KMS-11 (cell line): ENCODE data around the gene LRGUK.

Experiments used
- H2AFZ ChIP-seq: fragments of 200-600 bp; sonication (generic); 2 replicates; pipeline ENCODE4 v1.6.1; 2016; ENCODE audit warnings: antibody characterized with exemption, mixed run types, low read depth
- H3K27ac ChIP-seq: fragments of 200-600 bp; sonication (generic); 2 replicates; pipeline ENCODE4 v1.6.1; 2016; ENCODE audit warnings: mild to moderate bottlenecking, mixed run types
- H3K27me3 ChIP-seq: fragments of 200-600 bp; sonication (generic); 2 replicates; pipeline ENCODE4 v1.6.1; 2017; ENCODE audit warnings: mild to moderate bottlenecking, low read depth, mixed run types, moderate library complexity; ENCODE audit not compliant: insufficient read depth
- H3K36me3 ChIP-seq: fragments of 200-600 bp; sonication (generic); 2 replicates; pipeline ENCODE4 v1.6.1; 2017; ENCODE audit warnings: mild to moderate bottlenecking, mixed run types; ENCODE audit not compliant: insufficient read depth
- H3K4me1 ChIP-seq: fragments of 200-600 bp; sonication (generic); 2 replicates; pipeline ENCODE4 v1.6.1; 2016; ENCODE audit warnings: mild to moderate bottlenecking, low read depth, mixed run types; ENCODE audit not compliant: poor library complexity, severe bottlenecking
- H3K4me2 ChIP-seq: fragments of 200-600 bp; sonication (generic); 2 replicates; pipeline ENCODE4 v1.7.0; 2016; ENCODE audit warnings: mild to moderate bottlenecking, mixed run types
- H3K4me3 ChIP-seq: fragments of 200-600 bp; sonication (generic); IDR thresholded peaks from 2 replicates; pipeline ENCODE4 v1.6.1; 2017; ENCODE audit warnings: low read depth, low read length, mixed read lengths; ENCODE audit not compliant: insufficient read depth
- H3K79me2 ChIP-seq: fragments of 200-600 bp; sonication (generic); 2 replicates; pipeline ENCODE4 v1.6.1; 2016; ENCODE audit warnings: low read depth, mixed run types; ENCODE audit not compliant: insufficient read depth
- H3K9ac ChIP-seq: fragments of 200-600 bp; sonication (generic); 2 replicates; pipeline ENCODE4 v1.6.1; 2016; ENCODE audit warnings: mild to moderate bottlenecking, mixed run types
- H4K20me1 ChIP-seq: fragments of 200-600 bp; sonication (generic); 2 replicates; pipeline ENCODE4 v1.6.1; 2016; ENCODE audit warnings: mild to moderate bottlenecking, mixed run types; ENCODE audit not compliant: insufficient read depth
- CTCF ChIP-seq: fragments of 200-600 bp; sonication (generic); conservative IDR thresholded peaks from 2 replicates; pipeline ENCODE4 v1.6.1; 2017; ENCODE audit warnings: low read depth, mild to moderate bottlenecking, antibody characterized with exemption, low read length, moderate library complexity, mixed read lengths

LRGUK gene

GRCh38 chr7:134153493-134154136 is 26.5 kb downstream of the LRGUK start:
- H3K27ac ChIP-seq, result no peak overlapping the region

GRCh38 chr7:134154581-134155130 is 27.5 kb downstream of the LRGUK start:
- Histone ChIP-seq H2AFZ (no peak overlapping the region), H3K79me2 (no peaks in the 10 kb centered on the region), H3K36me3 (no peaks in the 10 kb centered on the region), H3K9ac (no peak overlapping the region), H3K4me1 (peaks cover 23% of the 10 kb centered on the region), H3K27ac (peak overlapping the region; percentile 6; the same call in 1 of the 2 replicates), H3K4me2 (peak overlapping the region; percentile 61), H3K27me3 (no peaks in the 10 kb centered on the region), H3K4me3 (no peak overlapping the region), H4K20me1 (no peaks in the 10 kb centered on the region)
- no peak for TF ChIP-seq CTCF

More at GRCh38 chr7:134153493-134154136, 26.5 kb downstream of the LRGUK start:
- no peak overlapping the region for H3K9ac ChIP-seq
- no peak overlapping the region for H3K4me2 ChIP-seq
- H3K36me3 ChIP-seq, result no peaks in the 10 kb centered on the region
- no peak overlapping the region for H2AFZ ChIP-seq
- no peak for TF ChIP-seq CTCF
- no peaks in the 10 kb centered on the region for H4K20me1 ChIP-seq
- no peaks in the 10 kb centered on the region for H3K79me2 ChIP-seq
- H3K4me3 ChIP-seq, result no peak overlapping the region
- peaks cover 23% of the 10 kb centered on the region for H3K4me1 ChIP-seq
- no peaks in the 10 kb centered on the region for H3K27me3 ChIP-seq

GRCh38 chr7:134155206-134155605 is 28.1 kb downstream of the LRGUK start:
- Histone ChIP-seq H3K9ac (no peak overlapping the region), H4K20me1 (no peaks in the 10 kb centered on the region), H3K27ac (peak overlapping the region; percentile 6; the same call in 1 of the 2 replicates), H3K4me3 (no peak overlapping the region), H3K4me1 (peaks cover 23% of the 10 kb centered on the region), H2AFZ (no peak overlapping the region), H3K4me2 (peak overlapping the region; percentile 61), H3K36me3 (no peaks in the 10 kb centered on the region), H3K27me3 (no peaks in the 10 kb centered on the region), H3K79me2 (no peaks in the 10 kb centered on the region)
- TF ChIP-seq CTCF, result no peak

- Histone ChIP-seq H2AFZ (no peak overlapping the region), H3K4me1 (peaks cover 23% of the 10 kb centered on the region), H4K20me1 (no peaks in the 10 kb centered on the region), H3K4me3 (no peak overlapping the region), H3K27me3 (no peaks in the 10 kb centered on the region), H3K4me2 (peak overlapping the region; percentile 61), H3K79me2 (no peaks in the 10 kb centered on the region), H3K9ac (no peak overlapping the region), H3K27ac (no peak overlapping the region), H3K36me3 (no peaks in the 10 kb centered on the region)
- TF ChIP-seq CTCF, result no peak
Observed at GRCh38 chr7:134155871-134156270, 28.7 kb downstream of the LRGUK start.
